Stimulated activated naive B cell treated with anti-CD40 and anti-IgM and Interleukin-4, amounts not matched to agents 10 μg/mL and 1 μg/mL and 100 μg/mL, for 72 hours (primary cell): ENCODE measurements around the gene FIBCD1.

Experiments
- ATAC-seq, 2 donors: fragments of 150-1000 bp; cut with Tn5 transposase; replicated peaks; 2 replicates each; pipeline ENCODE4 v1.10.0; 2021; ENCODE audit warnings: moderate library complexity in 1 of 2
- DNase-seq: peaks from one replicate; pipeline ENCODE4 v3.0.0; 2021
- H3K27ac Mint-ChIP-seq: one replicate; pipeline ENCODE4 v1.8.0; 2022; ENCODE audit warnings: mild to moderate bottlenecking, mixed read lengths
- H3K27me3 Mint-ChIP-seq, 2 donors: one replicate each; pipeline ENCODE4 v1.8.0; 2022; ENCODE audit warnings: mixed read lengths in 2 of 2
- H3K36me3 Mint-ChIP-seq, 2 donors: one replicate each; pipeline ENCODE4 v1.8.0; 2022; ENCODE audit warnings: mixed read lengths in 2 of 2, mild to moderate bottlenecking in 1 of 2
- H3K4me1 Mint-ChIP-seq, 2 donors: one replicate each; pipeline ENCODE4 v1.8.0; 2022; ENCODE audit warnings: mixed read lengths in 2 of 2, mild to moderate bottlenecking in 1 of 2
- H3K4me3 Mint-ChIP-seq, 2 donors: one replicate each; pipeline ENCODE4 v1.8.0; 2022; ENCODE audit warnings: mild to moderate bottlenecking in 2 of 2, mixed read lengths in 2 of 2, moderate library complexity in 1 of 2
- H3K9me3 Mint-ChIP-seq, 2 donors: one replicate each; pipeline ENCODE4 v1.8.0; 2022; ENCODE audit warnings: mixed read lengths in 2 of 2, mild to moderate bottlenecking in 1 of 2

The FIBCD1 gene

DNA sequence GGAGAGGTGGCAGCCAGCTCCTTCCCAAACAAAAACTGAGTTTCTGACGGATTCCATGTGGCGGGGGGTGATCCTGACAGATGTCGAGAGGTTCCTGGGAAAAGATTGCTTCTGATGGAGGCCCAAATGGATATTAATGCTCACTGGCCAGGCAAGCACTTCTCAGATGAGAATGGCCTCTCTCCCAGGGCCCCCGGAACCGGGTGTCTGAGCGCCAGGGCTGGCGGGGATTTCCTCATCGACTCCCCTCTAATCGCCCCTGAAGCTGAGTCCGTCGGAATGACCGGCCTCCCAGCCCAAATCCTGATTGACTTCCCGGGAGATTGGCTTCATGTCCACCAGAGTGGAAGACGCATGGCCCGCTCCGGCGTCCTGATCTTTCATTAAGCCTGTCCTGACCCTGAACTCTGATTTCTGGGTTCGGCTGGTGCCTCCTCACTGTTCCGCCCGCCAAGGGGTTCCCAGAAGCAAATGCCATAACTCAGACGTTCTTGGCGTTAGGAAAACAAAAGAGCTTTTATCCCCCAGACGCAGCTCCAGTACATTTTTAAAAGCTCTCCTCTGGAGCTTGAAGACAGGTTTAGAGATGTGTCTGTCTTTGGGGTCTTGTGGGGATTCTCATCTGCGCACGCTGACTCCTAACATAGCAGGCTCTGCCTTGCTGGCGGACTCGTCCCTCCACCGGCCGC, 17.6 kb downstream of the FIBCD1 start:
- no peaks in the 10 kb centered on the region for H3K9me3 Mint-ChIP-seq

GRCh38 chr9:130920762-130921299, 18.2 kb downstream of the FIBCD1 start:
- no peak overlapping the region for H3K4me3 Mint-ChIP-seq
- H3K27ac Mint-ChIP-seq = no peak overlapping the region
- no peaks in the 10 kb centered on the region for H3K9me3 Mint-ChIP-seq
- H3K27me3 Mint-ChIP-seq = peaks cover 35 to 53% of the 10 kb centered on the region in 2 donors
- ATAC-seq (no peak), DNase-seq (no peak)
- H3K4me1 Mint-ChIP-seq = peaks cover 1 to 3% of the 10 kb centered on the region in 2 donors
- H3K36me3 Mint-ChIP-seq = no peaks in the 10 kb centered on the region

More for the DNA sequence above, 17.6 kb downstream of the FIBCD1 start:
- Mint-ChIP-seq H3K36me3 (no peaks in the 10 kb centered on the region), H3K27me3 (peaks cover 35 to 53% of the 10 kb centered on the region in 2 donors), H3K4me1 (peaks cover 6 to 8% of the 10 kb centered on the region in 2 donors), H3K27ac (no peak overlapping the region), H3K4me3 (no peak overlapping the region)
- ATAC-seq = no peak
- DNase-seq = no peak

DNA sequence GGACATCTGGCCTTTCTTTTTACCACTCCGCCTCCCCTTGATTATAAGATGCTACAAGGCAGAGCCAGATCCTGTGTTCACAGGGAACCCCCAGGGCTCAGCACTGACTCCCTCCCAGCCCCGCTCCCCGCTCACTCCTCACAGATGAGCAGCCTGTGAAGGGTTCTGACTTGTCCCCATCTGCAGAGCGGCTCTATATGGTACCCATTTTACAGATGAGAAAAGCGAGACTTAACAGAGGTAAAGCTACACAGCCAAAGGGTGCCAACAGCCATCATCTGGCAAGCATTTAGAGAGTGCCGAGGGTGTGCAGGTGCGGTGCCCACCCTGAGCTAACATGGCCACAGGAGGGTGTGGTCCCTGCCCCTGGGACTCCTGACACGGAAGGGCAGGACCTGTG, 18.8 kb downstream of the FIBCD1 start:
- no peak overlapping the region for H3K27ac Mint-ChIP-seq
- H3K4me1 Mint-ChIP-seq = no peaks in the 10 kb centered on the region
- no peak overlapping the region for H3K4me3 Mint-ChIP-seq
- no peaks in the 10 kb centered on the region for H3K9me3 Mint-ChIP-seq
- no peak for ATAC-seq
- peaks cover 37 to 55% of the 10 kb centered on the region in 2 donors for H3K27me3 Mint-ChIP-seq
- no peaks in the 10 kb centered on the region for H3K36me3 Mint-ChIP-seq
- DNase-seq = no peak

GRCh38 chr9:130919559-130920145, 19.4 kb downstream of the FIBCD1 start:
- peaks cover 40 to 52% of the 10 kb centered on the region in 2 donors for H3K27me3 Mint-ChIP-seq
- no peak overlapping the region for H3K4me3 Mint-ChIP-seq
- no peak for DNase-seq
- ATAC-seq = no peak
- H3K9me3 Mint-ChIP-seq = no peaks in the 10 kb centered on the region
- H3K36me3 Mint-ChIP-seq = no peaks in the 10 kb centered on the region
- no peaks in the 10 kb centered on the region for H3K4me1 Mint-ChIP-seq
- no peak overlapping the region for H3K27ac Mint-ChIP-seq

- H3K9me3 Mint-ChIP-seq = no peaks in the 10 kb centered on the region
These were observed 20.1 kb downstream of the FIBCD1 start for GRCh38 chr9:130918826-130919558.

GRCh38 chr9:130918101-130918825, 20.8 kb downstream of the FIBCD1 start:
- Mint-ChIP-seq H3K4me1 (no peaks in the 10 kb centered on the region), H3K4me3 (no peak overlapping the region)
- ATAC-seq = no peak

More at GRCh38 chr9:130918826-130919558, 20.1 kb downstream of the FIBCD1 start:
- DNase-seq (no peak), ATAC-seq (no peak)
- Mint-ChIP-seq H3K27me3 (peaks cover 40 to 51% of the 10 kb centered on the region in 2 donors), H3K27ac (no peak overlapping the region), H3K36me3 (no peaks in the 10 kb centered on the region), H3K4me1 (no peaks in the 10 kb centered on the region), H3K4me3 (no peak overlapping the region)

DNA sequence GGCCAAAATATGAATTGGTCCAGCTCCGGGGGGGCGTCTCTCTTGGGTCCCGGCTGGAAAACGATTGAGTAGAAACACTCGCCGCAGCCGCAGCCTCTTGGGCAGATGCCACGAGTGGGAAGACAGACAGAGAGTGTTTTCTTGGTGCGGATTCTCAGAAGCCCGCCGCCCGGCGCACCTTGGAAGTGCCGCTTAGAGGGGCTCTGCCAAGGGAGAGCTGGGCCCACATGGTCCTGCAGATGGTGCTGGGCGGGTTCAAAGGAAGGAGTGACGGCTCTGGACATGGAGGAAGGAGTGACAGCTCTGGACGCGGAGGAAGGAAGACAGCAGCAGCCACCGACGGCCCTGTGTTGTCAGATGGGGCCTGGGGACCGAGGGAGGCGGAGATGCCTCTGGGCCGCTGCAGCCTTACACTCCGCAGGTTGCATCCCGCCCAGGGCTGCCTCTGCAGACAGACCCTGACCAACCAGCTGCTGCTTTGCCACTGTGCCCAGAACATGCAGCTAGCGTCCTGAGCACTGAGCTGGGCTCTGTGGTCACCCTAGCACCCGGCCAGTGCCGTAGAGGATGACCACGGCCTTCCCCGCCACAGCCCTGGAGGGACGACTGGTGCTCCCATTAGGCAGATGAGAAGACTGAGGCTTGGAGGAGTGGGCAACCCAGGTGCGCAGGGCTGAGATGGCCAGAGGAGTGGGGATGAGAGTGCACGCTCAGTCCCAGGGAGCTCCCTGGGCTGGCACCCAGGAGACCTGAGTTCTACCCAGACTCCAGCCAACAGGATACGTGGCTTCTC, 21.7 kb downstream of the FIBCD1 start:
- DNase-seq = no peak
- ATAC-seq = no peak
- Mint-ChIP-seq H3K4me3 (no peak overlapping the region), H3K9me3 (no peaks in the 10 kb centered on the region), H3K27me3 (peaks cover 33 to 42% of the 10 kb centered on the region in 2 donors), H3K4me1 (no peaks in the 10 kb centered on the region), H3K27ac (no peak overlapping the region), H3K36me3 (no peaks in the 10 kb centered on the region)

More at GRCh38 chr9:130918101-130918825, 20.8 kb downstream of the FIBCD1 start:
- no peak for DNase-seq
- Mint-ChIP-seq H3K9me3 (no peaks in the 10 kb centered on the region), H3K36me3 (no peaks in the 10 kb centered on the region), H3K27ac (no peak overlapping the region), H3K27me3 (peaks cover 39 to 51% of the 10 kb centered on the region in 2 donors)

DNA sequence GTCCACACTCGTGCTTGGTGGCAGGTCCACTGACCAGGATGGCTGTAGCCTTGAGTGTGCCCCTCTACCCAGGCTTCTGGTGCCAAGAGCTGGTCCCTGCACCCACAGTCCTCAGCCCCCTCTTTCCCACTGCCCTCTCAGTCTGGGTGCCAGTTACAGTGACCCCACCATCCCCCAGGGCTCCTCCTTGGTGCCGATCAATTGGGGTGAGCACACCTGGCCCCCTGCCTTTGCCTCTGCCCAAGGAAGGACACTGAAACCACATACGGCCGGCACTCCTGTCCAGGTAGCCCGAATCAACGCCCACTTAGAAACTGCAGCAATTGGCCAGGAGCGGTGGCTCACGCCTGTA, 24.0 kb downstream of the FIBCD1 start:
- no peaks in the 10 kb centered on the region for H3K36me3 Mint-ChIP-seq

DNA sequence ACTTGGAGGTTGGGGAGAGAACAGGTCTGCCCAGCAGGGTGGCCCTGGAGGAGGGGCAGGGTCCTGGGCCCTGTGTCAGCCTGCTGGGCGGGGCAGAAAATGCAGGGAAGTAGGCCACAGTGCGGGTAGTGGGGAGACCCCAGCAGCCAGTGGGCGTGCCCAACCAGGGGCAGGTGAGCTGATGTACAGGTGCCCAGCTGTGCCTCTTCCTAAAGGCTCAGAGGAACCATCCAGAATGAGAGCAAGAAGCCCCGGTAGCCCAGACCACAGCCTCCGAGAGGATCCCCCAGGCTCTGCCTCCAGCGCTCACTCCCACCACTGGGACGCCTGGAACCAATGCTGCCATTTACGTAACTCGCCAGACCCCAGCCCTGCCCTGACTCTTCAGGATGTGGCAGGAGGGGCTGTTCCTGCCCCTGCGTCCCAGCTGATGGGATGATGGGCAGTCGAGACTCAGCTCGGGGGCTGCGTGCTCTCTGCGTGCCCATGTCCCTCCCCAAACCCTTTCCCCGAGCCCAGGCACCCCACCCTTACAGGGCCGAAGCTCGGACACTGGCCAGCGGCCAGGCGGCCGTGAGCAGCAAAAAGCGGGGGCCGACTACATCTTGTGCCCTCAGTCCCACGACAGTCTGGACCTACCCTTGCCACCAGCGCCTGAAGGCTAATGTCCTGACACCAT, 24.5 kb downstream of the FIBCD1 start:
- H3K27ac Mint-ChIP-seq = no peak overlapping the region
- H3K4me3 Mint-ChIP-seq = no peak overlapping the region
- DNase-seq (no peak), ATAC-seq (no peak)
- H3K9me3 Mint-ChIP-seq = no peaks in the 10 kb centered on the region
- H3K36me3 Mint-ChIP-seq = no peaks in the 10 kb centered on the region
- H3K27me3 Mint-ChIP-seq = peaks cover 24 to 26% of the 10 kb centered on the region in 2 donors
- H3K4me1 Mint-ChIP-seq = no peaks in the 10 kb centered on the region

More for the DNA sequence above, 24.0 kb downstream of the FIBCD1 start:
- no peaks in the 10 kb centered on the region for H3K9me3 Mint-ChIP-seq
- no peaks in the 10 kb centered on the region for H3K4me1 Mint-ChIP-seq
- peaks cover 26 to 27% of the 10 kb centered on the region in 2 donors for H3K27me3 Mint-ChIP-seq
- no peak for DNase-seq
- no peak overlapping the region for H3K4me3 Mint-ChIP-seq
- ATAC-seq = no peak
- H3K27ac Mint-ChIP-seq = no peak overlapping the region

GRCh38 chr9:130913599-130914416, 25.2 kb downstream of the FIBCD1 start:
- no peaks in the 10 kb centered on the region for H3K4me1 Mint-ChIP-seq
- H3K27me3 Mint-ChIP-seq = peaks cover 16 to 18% of the 10 kb centered on the region in 2 donors
- no peaks in the 10 kb centered on the region for H3K9me3 Mint-ChIP-seq
- H3K4me3 Mint-ChIP-seq = no peak overlapping the region
- H3K36me3 Mint-ChIP-seq = no peaks in the 10 kb centered on the region
- ATAC-seq = peak in 1 of 2 donors; percentile 10
- DNase-seq = no peak
- H3K27ac Mint-ChIP-seq = no peak overlapping the region

- Mint-ChIP-seq H3K4me3 (no peak overlapping the region), H3K27me3 (peaks cover 15 to 23% of the 10 kb centered on the region in 2 donors), H3K27ac (no peak overlapping the region), H3K36me3 (no peaks in the 10 kb centered on the region), H3K9me3 (no peaks in the 10 kb centered on the region), H3K4me1 (no peaks in the 10 kb centered on the region)
- ATAC-seq = peak in 1 of 2 donors; percentile 33
- DNase-seq = no peak
These were observed 26.0 kb downstream of the FIBCD1 start for GRCh38 chr9:130912932-130913598.
